Keratinocyte (primary cell): Measurements from ENCODE around the gene CLN6. TPM values are rescaled to one million over a fixed set of nuclear protein-coding genes. Genes with fewer than 3 reads are reported as not detected.

ENCODE experiments used
- DNase-seq: peaks from one replicate; pipeline ENCODE4 v3.0.0-alpha.2; 2011; ENCODE audit warnings: low read depth, missing footprints, low spot score
- FAIRE-seq: peaks from 2 replicates; lab custom pipeline; 2011; peaks lifted over from hg19 to GRCh38; lab: Jason Lieb, UNC
- H2AFZ ChIP-seq: 2 replicates; pipeline ENCODE4 v1.6.0; 2012; ENCODE audit warnings: low read length, control low read depth, inconsistent platforms; ENCODE audit not compliant: control insufficient read depth
- H3K27ac ChIP-seq: 2 replicates; pipeline ENCODE4 v1.5.1; 2011; ENCODE audit warnings: low read length; ENCODE audit not compliant: control insufficient read depth, insufficient read depth
- H3K27me3 ChIP-seq: 3 replicates; pipeline ENCODE4 v1.6.0; 2011; ENCODE audit warnings: low read length; ENCODE audit not compliant: control insufficient read depth, insufficient read depth; ENCODE audit errors: extremely low read depth
- H3K36me3 ChIP-seq, 2 experiments: 2 replicates in 1 of 2; 3 replicates in 1 of 2; pipeline ENCODE4 v1.5.1; 2011; ENCODE audit warnings: low read length in 2 of 2, mild to moderate bottlenecking in 1 of 2; ENCODE audit not compliant: control insufficient read depth in 2 of 2, insufficient read depth in 2 of 2; ENCODE audit errors: extremely low read depth in 1 of 2
- H3K4me1 ChIP-seq: 3 replicates; pipeline ENCODE4 v1.5.1; 2011; ENCODE audit warnings: low read length; ENCODE audit not compliant: control insufficient read depth, insufficient read depth; ENCODE audit errors: extremely low read depth
- H3K4me2 ChIP-seq: 3 replicates; pipeline ENCODE4 v1.6.0; 2011; ENCODE audit warnings: low read depth, low read length; ENCODE audit not compliant: control insufficient read depth, insufficient read depth; ENCODE audit errors: extremely low read depth
- H3K4me3 ChIP-seq, 3 experiments: fragments of 200-600 bp in 1 of 3; sonication (generic) in 1 of 3; 2 replicates in 2 of 3; 3 replicates in 1 of 3; pipeline ENCODE4 v1.5.1; 2011 to 2016; ENCODE audit warnings: low read length in 3 of 3, mild to moderate bottlenecking in 3 of 3, control low read depth in 2 of 3, inconsistent platforms in 1 of 3, low read depth in 1 of 3, mixed read lengths in 1 of 3, mixed run types in 1 of 3, moderate library complexity in 1 of 3; ENCODE audit not compliant: control insufficient read depth in 2 of 3, insufficient read depth in 2 of 3; ENCODE audit errors: extremely low read depth in 1 of 3
- H3K79me2 ChIP-seq: 2 replicates; pipeline ENCODE4 v1.6.0; 2012; ENCODE audit warnings: low read length; ENCODE audit not compliant: control insufficient read depth, insufficient read depth
- H3K9ac ChIP-seq: 3 replicates; pipeline ENCODE4 v1.6.0; 2011; ENCODE audit warnings: low read length; ENCODE audit not compliant: control insufficient read depth, insufficient read depth; ENCODE audit errors: extremely low read depth
- H3K9me1 ChIP-seq: 3 replicates; pipeline ENCODE4 v1.6.0; 2011; ENCODE audit warnings: low read length; ENCODE audit not compliant: control insufficient read depth, insufficient read depth; ENCODE audit errors: extremely low read depth
- H3K9me3 ChIP-seq: 2 replicates; pipeline ENCODE4 v1.5.1; 2012; ENCODE audit warnings: low read depth, low read length; ENCODE audit not compliant: control insufficient read depth
- H4K20me1 ChIP-seq: 3 replicates; pipeline ENCODE4 v1.6.0; 2011; ENCODE audit warnings: low read length; ENCODE audit not compliant: control insufficient read depth, insufficient read depth; ENCODE audit errors: extremely low read depth
- EZH2 ChIP-seq: IDR thresholded peaks from one replicate; pipeline ENCODE4 v1.6.1; 2012; ENCODE audit warnings: inconsistent platforms, mild to moderate bottlenecking, low read length, moderate library complexity
- dilution Hi-C: fragments of 300-500 bp; cut with MboI; formaldehyde crosslinking; loops from one replicate; pipeline ENCODE4 v1.7.0; 2020; ENCODE audit warnings: low sequenced_read_pairs; ENCODE audit not compliant: extremely low pct_ligation_motif_present
- polyA plus RNA-seq, 5 experiments: library from polyadenylated mRNA; depleted of rRNA in 3 of 5; stranded (reverse) in 3 of 5; stranded (forward) in 1 of 5; unstranded in 1 of 5; fragments of >200 nt; gene quantifications; 1 replicate in 1 of 5; 2 replicates in 3 of 5; 3 replicates in 1 of 5; pipeline versions ENCODE4 v1.2.1 to v1.2.3, GENCODE V29; 2011 to 2012; ENCODE audit warnings: missing spikeins in 2 of 5, low read depth in 1 of 5, low replicate concordance in 1 of 5
- TF ChIP-seq, protein P1 (sequence below), 3 experiments: IDR thresholded peaks in 1 of 3; conservative IDR thresholded peaks in 1 of 3; optimal IDR thresholded peaks in 1 of 3; 2 replicates in 2 of 3; 3 replicates in 1 of 3; pipeline versions ENCODE3 to v1.5.1; 2011; ENCODE audit warnings: low read length in 3 of 3, mild to moderate bottlenecking in 3 of 3, moderate library complexity in 2 of 3, control low read depth in 1 of 3, inconsistent platforms in 1 of 3; ENCODE audit not compliant: insufficient read depth in 2 of 3; ENCODE audit errors: extremely low read depth in 1 of 3

CLN6 gene
- polyA plus RNA-seq, 1 donor (not counting 4 experiments of a cell fraction or from before 2014, with no cell fraction given): 26.7 TPM

DNA sequence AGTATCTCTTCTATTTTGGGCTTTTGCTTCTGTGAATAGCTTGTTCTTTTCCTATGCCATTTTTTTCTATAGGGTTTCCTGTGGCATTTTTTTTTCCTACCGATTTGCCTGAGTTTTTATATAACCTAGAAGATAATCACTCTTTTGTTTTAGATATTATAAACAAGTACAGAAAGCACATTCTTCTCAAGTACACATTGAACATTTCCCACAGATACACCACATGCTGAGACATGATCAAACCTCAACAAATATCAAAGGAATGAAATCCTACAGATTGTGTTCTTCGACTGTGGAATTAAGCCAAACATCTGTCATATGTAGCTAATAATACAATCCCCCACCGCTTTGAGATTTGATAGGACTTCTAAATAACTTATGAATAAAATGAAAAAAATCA, 38.9 kb upstream of the CLN6 start:
- Histone ChIP-seq H3K4me2 (peak overlapping the region; percentile 59), H4K20me1 (no peaks in the 10 kb centered on the region), H3K9me1 (no peaks in the 10 kb centered on the region), H3K27me3 (no peaks in the 10 kb centered on the region), H3K36me3 (no peaks in the 10 kb centered on the region), H3K9me3 (no peaks in the 10 kb centered on the region), H2AFZ (peak overlapping the region; percentile 25), H3K79me2 (no peaks in the 10 kb centered on the region), H3K4me3 (peak overlapping the region in 1 of 3 experiments; percentile 11), H3K4me1 (peaks cover 57% of the 10 kb centered on the region), H3K27ac (peak overlapping the region; percentile 82), H3K9ac (peak overlapping the region; percentile 55)
- FAIRE-seq (peak; percentile 59), DNase-seq (peak; percentile 82)
- no peak for TF ChIP-seq EZH2
- TF ChIP-seq, protein P1, sequence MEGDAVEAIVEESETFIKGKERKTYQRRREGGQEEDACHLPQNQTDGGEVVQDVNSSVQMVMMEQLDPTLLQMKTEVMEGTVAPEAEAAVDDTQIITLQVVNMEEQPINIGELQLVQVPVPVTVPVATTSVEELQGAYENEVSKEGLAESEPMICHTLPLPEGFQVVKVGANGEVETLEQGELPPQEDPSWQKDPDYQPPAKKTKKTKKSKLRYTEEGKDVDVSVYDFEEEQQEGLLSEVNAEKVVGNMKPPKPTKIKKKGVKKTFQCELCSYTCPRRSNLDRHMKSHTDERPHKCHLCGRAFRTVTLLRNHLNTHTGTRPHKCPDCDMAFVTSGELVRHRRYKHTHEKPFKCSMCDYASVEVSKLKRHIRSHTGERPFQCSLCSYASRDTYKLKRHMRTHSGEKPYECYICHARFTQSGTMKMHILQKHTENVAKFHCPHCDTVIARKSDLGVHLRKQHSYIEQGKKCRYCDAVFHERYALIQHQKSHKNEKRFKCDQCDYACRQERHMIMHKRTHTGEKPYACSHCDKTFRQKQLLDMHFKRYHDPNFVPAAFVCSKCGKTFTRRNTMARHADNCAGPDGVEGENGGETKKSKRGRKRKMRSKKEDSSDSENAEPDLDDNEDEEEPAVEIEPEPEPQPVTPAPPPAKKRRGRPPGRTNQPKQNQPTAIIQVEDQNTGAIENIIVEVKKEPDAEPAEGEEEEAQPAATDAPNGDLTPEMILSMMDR (optimal IDR thresholded peaks at IDR 0.05 in 1 of 3, IDR thresholded peaks at IDR 0.05 in 1 of 3, conservative IDR thresholded peaks at IDR 0.05 in 1 of 3; ENCODE audit: extremely low read depth in 1 of 3, insufficient read depth in 2 of 3, low read length in 3 of 3): no peak
- dilution Hi-C loops: no loop called here

DNA sequence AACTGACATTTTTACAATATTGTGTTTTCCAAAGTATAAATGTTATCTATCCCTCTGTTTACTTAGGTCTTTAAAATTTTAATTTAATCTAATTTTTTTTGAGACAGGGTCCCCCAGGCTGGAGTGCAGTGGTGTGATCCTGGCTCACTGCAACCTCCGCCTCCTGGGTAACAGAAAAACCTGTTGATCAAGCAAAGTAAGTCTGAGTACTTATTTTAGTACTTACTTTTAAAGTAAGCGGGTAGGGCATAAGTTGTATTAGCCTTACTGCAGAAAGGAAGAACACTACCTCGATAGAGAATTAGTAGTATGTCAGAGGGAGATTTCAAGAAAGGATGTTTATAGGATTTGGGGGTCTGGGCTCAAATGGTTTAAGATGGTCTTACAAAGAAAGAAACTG, 36.1 kb upstream of the CLN6 start:
- H3K27me3 ChIP-seq: no peaks in the 10 kb centered on the region
- no peaks in the 10 kb centered on the region for H3K9me3 ChIP-seq
- no peaks in the 10 kb centered on the region for H3K9me1 ChIP-seq
- TF ChIP-seq, protein P1 (optimal IDR thresholded peaks at IDR 0.05 in 1 of 3, IDR thresholded peaks at IDR 0.05 in 1 of 3, conservative IDR thresholded peaks at IDR 0.05 in 1 of 3; ENCODE audit: extremely low read depth in 1 of 3, insufficient read depth in 2 of 3, low read length in 3 of 3): no peak
- no peak for TF ChIP-seq EZH2
- DNase-seq: no peak
- peak overlapping the region; percentile 83 for H2AFZ ChIP-seq
- H3K4me3 ChIP-seq: no peak overlapping the region
- H4K20me1 ChIP-seq: no peaks in the 10 kb centered on the region
- no peak for FAIRE-seq
- H3K79me2 ChIP-seq: no peaks in the 10 kb centered on the region
- peaks cover 31% of the 10 kb centered on the region for H3K4me1 ChIP-seq
- no peaks in the 10 kb centered on the region for H3K36me3 ChIP-seq
- H3K9ac ChIP-seq: peak overlapping the region; percentile 31
- H3K4me2 ChIP-seq: peak overlapping the region; percentile 44
- dilution Hi-C loops: no loop called here
- peak overlapping the region; percentile 11 for H3K27ac ChIP-seq
